ENCODE data around the gene NLGN1. TPM values are rescaled to one million over a fixed set of nuclear protein-coding genes. Genes with fewer than 3 reads are reported as not detected.
"Not testable (repeated sequence)": the region's sequence is repeated elsewhere in the genome, so short reads cannot be mapped to it uniquely, and the experiment has no call there.

The NLGN1 gene
- total RNA-seq, 1 experiment from 2014 or later = not detected

- BruUV-seq (replicated peaks) = no TSS peak
- H3K4me1 Mint-ChIP-seq (ENCODE audit: insufficient read depth, unreplicated experiment) = no peaks in the 10 kb centered on the region
- DNase-seq (ENCODE audit: unreplicated experiment) = peak; percentile 54
- peaks cover 91% of the 10 kb centered on the region for H3K27me3 Mint-ChIP-seq (ENCODE audit: insufficient read depth, unreplicated experiment)
- H3K36me3 Mint-ChIP-seq (ENCODE audit: insufficient read depth, unreplicated experiment) = peaks cover 5% of the 10 kb centered on the region
- no peak overlapping the region for H3K4me3 Mint-ChIP-seq (ENCODE audit: unreplicated experiment)
- no peak overlapping the region for H3K27ac Mint-ChIP-seq (ENCODE audit: low read depth, unreplicated experiment)
- TF ChIP-seq, protein P1, sequence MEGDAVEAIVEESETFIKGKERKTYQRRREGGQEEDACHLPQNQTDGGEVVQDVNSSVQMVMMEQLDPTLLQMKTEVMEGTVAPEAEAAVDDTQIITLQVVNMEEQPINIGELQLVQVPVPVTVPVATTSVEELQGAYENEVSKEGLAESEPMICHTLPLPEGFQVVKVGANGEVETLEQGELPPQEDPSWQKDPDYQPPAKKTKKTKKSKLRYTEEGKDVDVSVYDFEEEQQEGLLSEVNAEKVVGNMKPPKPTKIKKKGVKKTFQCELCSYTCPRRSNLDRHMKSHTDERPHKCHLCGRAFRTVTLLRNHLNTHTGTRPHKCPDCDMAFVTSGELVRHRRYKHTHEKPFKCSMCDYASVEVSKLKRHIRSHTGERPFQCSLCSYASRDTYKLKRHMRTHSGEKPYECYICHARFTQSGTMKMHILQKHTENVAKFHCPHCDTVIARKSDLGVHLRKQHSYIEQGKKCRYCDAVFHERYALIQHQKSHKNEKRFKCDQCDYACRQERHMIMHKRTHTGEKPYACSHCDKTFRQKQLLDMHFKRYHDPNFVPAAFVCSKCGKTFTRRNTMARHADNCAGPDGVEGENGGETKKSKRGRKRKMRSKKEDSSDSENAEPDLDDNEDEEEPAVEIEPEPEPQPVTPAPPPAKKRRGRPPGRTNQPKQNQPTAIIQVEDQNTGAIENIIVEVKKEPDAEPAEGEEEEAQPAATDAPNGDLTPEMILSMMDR (IDR thresholded peaks at IDR 0.05; ENCODE audit: unreplicated experiment) = peak; percentile 56
- H3K9me3 Mint-ChIP-seq (ENCODE audit: unreplicated experiment) = peaks cover 15% of the 10 kb centered on the region
- POLR2A ChIA-PET = interaction anchor here (0.6 kb wide), 1 partner anchor 734 kb away, joined by 6 read pairs; no protein-coding TSS in a partner anchor
- intact Hi-C loops (cut with micrococcal nuclease) = loop anchor here (2.0 kb wide), 1 partner anchor 474 kb away; no protein-coding TSS in a partner anchor
- CTCF ChIA-PET = interaction anchor here (0.6 to 2.3 kb wide), 14 partner anchors 11 to 478 kb away, joined by 3 to 10 read pairs (median 4); no protein-coding TSS in a partner anchor
Observed at GRCh38 chr3:173529062-173529711, 131.6 kb downstream of the NLGN1 start.

GRCh38 chr3:173531602-173532001 lies 134.1 kb downstream of the NLGN1 start:
- ChIA-PET CTCF (interaction anchor here (1.7 kb wide), 1 partner anchor 23 kb away, joined by 5 read pairs; no protein-coding TSS in a partner anchor), POLR2A (interaction anchor here (1.0 kb wide), 1 partner anchor 13 kb away, joined by 3 read pairs; no protein-coding TSS in a partner anchor)
- TF ChIP-seq, protein P1 (IDR thresholded peaks at IDR 0.05; ENCODE audit: unreplicated experiment) = no peak
- peaks cover 93% of the 10 kb centered on the region for H3K27me3 Mint-ChIP-seq (ENCODE audit: insufficient read depth, unreplicated experiment)
- no TSS peak for BruUV-seq (replicated peaks)
- intact Hi-C loops (cut with micrococcal nuclease) = no loop called here
- no peak overlapping the region for H3K4me3 Mint-ChIP-seq (ENCODE audit: unreplicated experiment)
- no peaks in the 10 kb centered on the region for H3K9me3 Mint-ChIP-seq (ENCODE audit: unreplicated experiment)
- H3K27ac Mint-ChIP-seq (ENCODE audit: low read depth, unreplicated experiment) = no peak overlapping the region
- no peak for DNase-seq (ENCODE audit: unreplicated experiment)
- H3K4me1 Mint-ChIP-seq (ENCODE audit: insufficient read depth, unreplicated experiment) = no peaks in the 10 kb centered on the region
- peaks cover 5% of the 10 kb centered on the region for H3K36me3 Mint-ChIP-seq (ENCODE audit: insufficient read depth, unreplicated experiment)

- no peaks in the 10 kb centered on the region for H3K4me1 Mint-ChIP-seq (ENCODE audit: insufficient read depth, unreplicated experiment)
- no peak for DNase-seq (ENCODE audit: unreplicated experiment)
- H3K36me3 Mint-ChIP-seq (ENCODE audit: insufficient read depth, unreplicated experiment) = no peaks in the 10 kb centered on the region
- CTCF ChIA-PET = interaction anchor here (0.7 to 1.3 kb wide), 3 partner anchors 10 to 1481 kb away, joined by 3 to 4 read pairs (median 4); no protein-coding TSS in a partner anchor
- H3K4me3 Mint-ChIP-seq (ENCODE audit: unreplicated experiment) = no peak overlapping the region
- intact Hi-C loops (cut with micrococcal nuclease) = no loop called here
- POLR2A ChIA-PET = no interaction called here
- H3K27me3 Mint-ChIP-seq (ENCODE audit: insufficient read depth, unreplicated experiment) = peaks cover 79% of the 10 kb centered on the region
- H3K9me3 Mint-ChIP-seq (ENCODE audit: unreplicated experiment) = no peaks in the 10 kb centered on the region
- H3K27ac Mint-ChIP-seq (ENCODE audit: low read depth, unreplicated experiment) = no peak overlapping the region
- BruUV-seq (replicated peaks) = no TSS peak
- TF ChIP-seq, protein P1 (IDR thresholded peaks at IDR 0.05; ENCODE audit: unreplicated experiment) = no peak
Observed at GRCh38 chr3:173538410-173538809, 140.9 kb downstream of the NLGN1 start.

DNA sequence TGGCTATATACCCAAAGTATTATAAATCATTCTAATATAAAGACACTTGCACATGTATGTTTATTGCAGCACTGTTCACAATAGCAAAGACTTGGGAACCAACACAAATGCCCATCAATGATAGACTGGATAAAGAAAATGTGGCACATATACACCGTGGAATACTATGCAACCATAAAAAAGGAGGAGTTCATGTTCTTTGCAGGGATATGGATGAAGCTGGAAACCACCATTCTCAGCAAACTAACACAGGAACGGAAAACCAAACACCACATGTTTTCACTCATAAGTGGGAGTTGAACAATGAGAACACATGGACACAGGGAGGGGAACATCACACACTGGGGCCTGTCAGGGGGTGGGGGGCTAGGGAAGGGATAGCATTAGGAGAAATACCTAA lies 148.0 kb downstream of the NLGN1 start:
- CTCF ChIA-PET = interaction anchor here (1.6 kb wide), 1 partner anchor 9 kb away, joined by 7 read pairs; no protein-coding TSS in a partner anchor
- H3K27me3 Mint-ChIP-seq (ENCODE audit: insufficient read depth, unreplicated experiment) = peaks cover 81% of the 10 kb centered on the region
- not testable (repeated sequence) for BruUV-seq (replicated peaks)

More for the DNA sequence above, 148.0 kb downstream of the NLGN1 start:
- DNase-seq (ENCODE audit: unreplicated experiment); H3K36me3 Mint-ChIP-seq (ENCODE audit: insufficient read depth, unreplicated experiment); H3K4me1 Mint-ChIP-seq (ENCODE audit: insufficient read depth, unreplicated experiment); H3K9me3 Mint-ChIP-seq (ENCODE audit: unreplicated experiment); intact Hi-C loops (cut with micrococcal nuclease); H3K27ac Mint-ChIP-seq (ENCODE audit: low read depth, unreplicated experiment); H3K4me3 Mint-ChIP-seq (ENCODE audit: unreplicated experiment): not testable (repeated sequence)
- POLR2A ChIA-PET = interaction anchor here (0.6 kb wide), 1 partner anchor 959 kb away, joined by 3 read pairs; no protein-coding TSS in a partner anchor

All from MCF 10A (cell line).